LNCaP clone FGC (cell line): Measurements from ENCODE around the gene STXBP3.
"Not testable (repeated sequence)": the region's sequence is repeated elsewhere in the genome, so short reads cannot be mapped to it uniquely, and the experiment has no call there.

ENCODE experiments used
- DNase-seq: peaks from one replicate; pipeline ENCODE4 v3.0.0-alpha.2; 2011; ENCODE audit warnings: low read depth
- H3K4me3 ChIP-seq: 2 replicates; pipeline ENCODE4 v1.5.1; 2011; ENCODE audit warnings: mild to moderate bottlenecking, low read depth, low read length, control low read depth
- CTCF ChIP-seq: IDR thresholded peaks from 2 replicates; pipeline ENCODE4 v1.5.1; 2012; ENCODE audit warnings: mild to moderate bottlenecking; ENCODE audit not compliant: control insufficient read depth, insufficient read depth; ENCODE audit errors: extremely low read depth

STXBP3 gene, protein sequence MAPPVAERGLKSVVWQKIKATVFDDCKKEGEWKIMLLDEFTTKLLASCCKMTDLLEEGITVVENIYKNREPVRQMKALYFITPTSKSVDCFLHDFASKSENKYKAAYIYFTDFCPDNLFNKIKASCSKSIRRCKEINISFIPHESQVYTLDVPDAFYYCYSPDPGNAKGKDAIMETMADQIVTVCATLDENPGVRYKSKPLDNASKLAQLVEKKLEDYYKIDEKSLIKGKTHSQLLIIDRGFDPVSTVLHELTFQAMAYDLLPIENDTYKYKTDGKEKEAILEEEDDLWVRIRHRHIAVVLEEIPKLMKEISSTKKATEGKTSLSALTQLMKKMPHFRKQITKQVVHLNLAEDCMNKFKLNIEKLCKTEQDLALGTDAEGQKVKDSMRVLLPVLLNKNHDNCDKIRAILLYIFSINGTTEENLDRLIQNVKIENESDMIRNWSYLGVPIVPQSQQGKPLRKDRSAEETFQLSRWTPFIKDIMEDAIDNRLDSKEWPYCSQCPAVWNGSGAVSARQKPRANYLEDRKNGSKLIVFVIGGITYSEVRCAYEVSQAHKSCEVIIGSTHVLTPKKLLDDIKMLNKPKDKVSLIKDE

GRCh38 chr1:108746382-108747170 is at the start of gene STXBP3:
STXBP3 (plus strand) TSS chr1:108746674; CDS start chr1:108746738, 64 bp downstream.
- TF ChIP-seq CTCF = peak; percentile 89
- H3K4me3 ChIP-seq = peak within 1 kb of the TSS; percentile 88
- DNase-seq = peak; percentile 93

GRCh38 chr1:108699375-108700332 is 46.8 kb upstream of the STXBP3 start:
- no peak overlapping the region for H3K4me3 ChIP-seq
- no peak for TF ChIP-seq CTCF
- DNase-seq = no peak

- no peak for TF ChIP-seq CTCF
- no peak for DNase-seq
- H3K4me3 ChIP-seq = no peak overlapping the region
These were observed 45.2 kb upstream of the STXBP3 start for GRCh38 chr1:108701176-108701849.

DNA sequence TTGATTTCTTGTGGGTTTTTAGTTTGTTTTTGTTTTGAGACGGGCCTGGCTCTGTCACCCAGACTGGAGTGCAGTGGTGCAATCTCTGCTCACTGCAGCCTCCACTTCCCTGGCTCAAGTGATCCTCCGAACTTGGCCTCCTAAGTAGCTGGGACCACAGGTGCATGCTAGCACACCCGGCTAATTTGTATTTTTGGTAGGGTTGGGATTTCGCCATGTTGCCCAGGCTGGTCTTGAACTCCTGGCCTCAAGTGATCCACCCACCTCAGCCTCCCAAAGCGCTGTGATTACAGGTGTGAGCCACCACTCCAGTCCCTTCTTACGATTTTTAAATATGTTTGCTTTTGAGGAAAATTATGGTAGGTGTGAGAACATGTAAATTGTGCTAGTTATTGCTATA is 44.4 kb upstream of the STXBP3 start:
- not testable (repeated sequence) for DNase-seq, H3K4me3 ChIP-seq

DNA sequence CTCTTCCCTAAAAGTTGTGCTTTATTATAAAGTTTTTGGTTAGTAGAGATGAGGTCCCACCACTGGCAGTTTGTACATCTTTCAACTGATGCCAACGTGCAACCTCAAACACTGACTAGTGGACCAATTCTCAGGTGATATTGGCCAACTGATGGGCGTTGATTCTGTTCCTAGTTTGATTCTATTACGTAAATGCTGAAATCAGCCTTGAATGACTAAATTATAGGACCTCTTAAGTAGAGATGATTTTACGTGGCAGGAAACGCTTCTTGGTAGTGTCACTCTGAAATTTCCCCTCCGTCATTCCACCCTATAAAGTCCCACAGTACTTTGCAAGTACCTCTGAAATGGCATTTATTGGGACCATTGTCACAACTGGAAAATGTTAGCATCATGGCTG is 42.5 kb upstream of the STXBP3 start:
- H3K4me3 ChIP-seq = no peak overlapping the region
- DNase-seq = no peak

GRCh38 chr1:108704496-108704895 is 42.0 kb upstream of the STXBP3 start:
- DNase-seq = no peak
- no peak overlapping the region for H3K4me3 ChIP-seq
- no peak for TF ChIP-seq CTCF

More for the DNA sequence above, 42.5 kb upstream of the STXBP3 start:
- TF ChIP-seq CTCF = no peak
